ENCODE data around the gene PRTFDC1. TPM values are rescaled to one million over a fixed set of nuclear protein-coding genes. Genes with fewer than 3 reads are reported as not detected.

PRTFDC1 gene
- total RNA-seq, 1 donor from 2014 or later, result 9.1 TPM

GRCh38 chr10:24806262-24806661 lies 146.1 kb downstream of the PRTFDC1 start:
- Histone ChIP-seq H4K20me1 (ENCODE audit: insufficient read depth, low read length) (no peaks in the 10 kb centered on the region), H3K27me3 (ENCODE audit: insufficient read depth, low read length) (no peaks in the 10 kb centered on the region), H3K27ac (ENCODE audit: low read depth, low read length) (no peak overlapping the region), H3K9me3 (ENCODE audit: insufficient read depth, low read depth, low read length) (no peaks in the 10 kb centered on the region), H3K36me3 (ENCODE audit: insufficient read depth, low read length) (no peaks in the 10 kb centered on the region), H3K79me2 (ENCODE audit: insufficient read depth, low read length) (no peaks in the 10 kb centered on the region), H3K4me1 (ENCODE audit: insufficient read depth, low read length) (no peaks in the 10 kb centered on the region), H2AFZ (ENCODE audit: low read depth, low read length) (no peak overlapping the region), H3K4me2 (ENCODE audit: low read length) (no peak overlapping the region), H3K9ac (ENCODE audit: low read length) (no peak overlapping the region), H3K4me3 (ENCODE audit: insufficient read depth, low read depth, low read length) (no peak overlapping the region)
- no peaks in the 10 kb centered on the region for H3K27me3 Mint-ChIP-seq (ENCODE audit: low read depth, unreplicated experiment)
- no peak for DNase-seq (ENCODE audit: low read depth)
- H3K4me1 Mint-ChIP-seq (ENCODE audit: low read depth, unreplicated experiment), result no peaks in the 10 kb centered on the region
- FAIRE-seq, result no peak
- H3K4me3 Mint-ChIP-seq (ENCODE audit: unreplicated experiment), result no peak overlapping the region
- no peak overlapping the region for H3K27ac Mint-ChIP-seq (ENCODE audit: unreplicated experiment)
- TF ChIP-seq CTCF (IDR thresholded peaks at IDR 0.05; ENCODE audit: insufficient read depth, low read depth, low read length), result no peak
- H3K36me3 Mint-ChIP-seq (ENCODE audit: low read depth, unreplicated experiment), result no peaks in the 10 kb centered on the region
- no peaks in the 10 kb centered on the region for H3K9me3 Mint-ChIP-seq (ENCODE audit: unreplicated experiment)

- H3K27me3 Mint-ChIP-seq (ENCODE audit: low read depth, unreplicated experiment), result no peaks in the 10 kb centered on the region
- Histone ChIP-seq H3K4me1 (ENCODE audit: insufficient read depth, low read length) (no peaks in the 10 kb centered on the region), H3K9ac (ENCODE audit: low read length) (no peak overlapping the region), H3K4me2 (ENCODE audit: low read length) (no peak overlapping the region), H4K20me1 (ENCODE audit: insufficient read depth, low read length) (no peaks in the 10 kb centered on the region), H3K36me3 (ENCODE audit: insufficient read depth, low read length) (no peaks in the 10 kb centered on the region), H2AFZ (ENCODE audit: low read depth, low read length) (no peak overlapping the region), H3K27me3 (ENCODE audit: insufficient read depth, low read length) (no peaks in the 10 kb centered on the region), H3K4me3 (ENCODE audit: insufficient read depth, low read depth, low read length) (no peak overlapping the region), H3K79me2 (ENCODE audit: insufficient read depth, low read length) (no peaks in the 10 kb centered on the region), H3K27ac (ENCODE audit: low read depth, low read length) (no peak overlapping the region), H3K9me3 (ENCODE audit: insufficient read depth, low read depth, low read length) (no peaks in the 10 kb centered on the region)
- no peaks in the 10 kb centered on the region for H3K4me1 Mint-ChIP-seq (ENCODE audit: low read depth, unreplicated experiment)
- H3K4me3 Mint-ChIP-seq (ENCODE audit: unreplicated experiment), result no peak overlapping the region
- H3K36me3 Mint-ChIP-seq (ENCODE audit: low read depth, unreplicated experiment), result no peaks in the 10 kb centered on the region
- FAIRE-seq (no peak), DNase-seq (ENCODE audit: low read depth) (no peak)
- no peak for TF ChIP-seq EZH2 (IDR thresholded peaks at IDR 0.05; ENCODE audit: insufficient read depth, low read length)
- no peak for TF ChIP-seq CTCF (IDR thresholded peaks at IDR 0.05; ENCODE audit: insufficient read depth, low read depth, low read length)
- H3K9me3 Mint-ChIP-seq (ENCODE audit: unreplicated experiment), result no peaks in the 10 kb centered on the region
- no peak overlapping the region for H3K27ac Mint-ChIP-seq (ENCODE audit: unreplicated experiment)
These were observed 147.4 kb downstream of the PRTFDC1 start for GRCh38 chr10:24804956-24805355.

- Histone ChIP-seq H3K4me3 (ENCODE audit: insufficient read depth, low read depth, low read length) (no peak overlapping the region), H2AFZ (ENCODE audit: low read depth, low read length) (no peak overlapping the region), H3K4me2 (ENCODE audit: low read length) (no peak overlapping the region), H3K9me3 (ENCODE audit: insufficient read depth, low read depth, low read length) (no peaks in the 10 kb centered on the region), H3K36me3 (ENCODE audit: insufficient read depth, low read length) (no peaks in the 10 kb centered on the region), H3K4me1 (ENCODE audit: insufficient read depth, low read length) (no peaks in the 10 kb centered on the region), H3K27ac (ENCODE audit: low read depth, low read length) (no peak overlapping the region), H3K27me3 (ENCODE audit: insufficient read depth, low read length) (no peaks in the 10 kb centered on the region), H3K9ac (ENCODE audit: low read length) (no peak overlapping the region), H3K79me2 (ENCODE audit: insufficient read depth, low read length) (no peaks in the 10 kb centered on the region), H4K20me1 (ENCODE audit: insufficient read depth, low read length) (no peaks in the 10 kb centered on the region)
- H3K36me3 Mint-ChIP-seq (ENCODE audit: low read depth, unreplicated experiment), result no peaks in the 10 kb centered on the region
- DNase-seq (ENCODE audit: low read depth) (no peak), FAIRE-seq (no peak)
- no peak overlapping the region for H3K27ac Mint-ChIP-seq (ENCODE audit: unreplicated experiment)
- no peaks in the 10 kb centered on the region for H3K9me3 Mint-ChIP-seq (ENCODE audit: unreplicated experiment)
- no peaks in the 10 kb centered on the region for H3K4me1 Mint-ChIP-seq (ENCODE audit: low read depth, unreplicated experiment)
- H3K27me3 Mint-ChIP-seq (ENCODE audit: low read depth, unreplicated experiment), result no peaks in the 10 kb centered on the region
- TF ChIP-seq EZH2 (IDR thresholded peaks at IDR 0.05; ENCODE audit: insufficient read depth, low read length) (no peak), CTCF (IDR thresholded peaks at IDR 0.05; ENCODE audit: insufficient read depth, low read depth, low read length) (no peak)
- H3K4me3 Mint-ChIP-seq (ENCODE audit: unreplicated experiment), result no peak overlapping the region
These were observed 148.0 kb downstream of the PRTFDC1 start for GRCh38 chr10:24804392-24804791.
